C4-2B (cell line): ENCODE measurements around the gene SMARCB1.

Experiments used
- ZFX ChIP-seq: fragments of 450-650 bp; IDR thresholded peaks from 2 replicates; pipeline ENCODE4 v1.6.1; 2017
- TF ChIP-seq, protein P1 (sequence below): fragments of 450-650 bp; conservative IDR thresholded peaks from 2 replicates; pipeline ENCODE4 v1.5.1; 2017; ENCODE audit warnings: mild to moderate bottlenecking

DNA sequence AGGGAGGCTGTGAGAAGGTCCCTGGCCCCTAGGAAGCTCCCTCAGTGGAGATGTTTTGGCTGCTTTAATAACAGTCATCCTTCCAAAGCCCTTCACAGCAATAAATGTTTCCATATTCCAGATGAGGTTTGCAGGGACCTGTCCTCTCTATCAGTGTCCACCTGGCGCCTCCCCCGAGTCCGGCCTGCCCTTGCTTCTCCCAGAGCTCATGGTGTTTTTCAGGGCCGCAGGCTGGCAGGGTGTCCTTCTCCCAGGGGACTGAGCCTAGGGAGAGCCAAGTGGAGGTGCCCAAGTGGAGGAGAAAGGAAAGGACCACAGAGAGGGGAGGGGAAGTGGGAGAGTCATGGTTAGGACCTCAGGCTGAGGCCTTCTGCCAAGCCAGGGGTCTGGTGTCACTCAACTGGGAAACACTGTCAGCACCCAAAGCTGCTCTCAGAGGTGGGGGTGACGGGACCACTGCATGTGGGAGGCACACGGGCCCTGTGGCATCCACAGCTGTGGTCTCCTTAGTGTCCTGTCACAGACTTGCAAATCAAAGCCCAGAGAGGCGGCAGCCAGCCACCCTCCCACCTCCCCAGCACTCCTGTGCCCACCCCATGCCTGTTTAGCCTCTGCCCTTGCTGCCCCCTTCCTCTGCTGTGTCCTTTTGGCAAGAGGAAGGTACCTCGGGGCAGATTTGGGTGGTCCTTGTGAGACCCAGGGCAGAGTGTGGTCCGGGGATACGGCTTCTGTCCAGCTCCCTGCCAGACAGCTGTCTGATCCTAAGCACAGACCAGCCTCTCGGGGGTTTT, 45.7 kb downstream of the SMARCB1 start:
- TF ChIP-seq, protein P1, sequence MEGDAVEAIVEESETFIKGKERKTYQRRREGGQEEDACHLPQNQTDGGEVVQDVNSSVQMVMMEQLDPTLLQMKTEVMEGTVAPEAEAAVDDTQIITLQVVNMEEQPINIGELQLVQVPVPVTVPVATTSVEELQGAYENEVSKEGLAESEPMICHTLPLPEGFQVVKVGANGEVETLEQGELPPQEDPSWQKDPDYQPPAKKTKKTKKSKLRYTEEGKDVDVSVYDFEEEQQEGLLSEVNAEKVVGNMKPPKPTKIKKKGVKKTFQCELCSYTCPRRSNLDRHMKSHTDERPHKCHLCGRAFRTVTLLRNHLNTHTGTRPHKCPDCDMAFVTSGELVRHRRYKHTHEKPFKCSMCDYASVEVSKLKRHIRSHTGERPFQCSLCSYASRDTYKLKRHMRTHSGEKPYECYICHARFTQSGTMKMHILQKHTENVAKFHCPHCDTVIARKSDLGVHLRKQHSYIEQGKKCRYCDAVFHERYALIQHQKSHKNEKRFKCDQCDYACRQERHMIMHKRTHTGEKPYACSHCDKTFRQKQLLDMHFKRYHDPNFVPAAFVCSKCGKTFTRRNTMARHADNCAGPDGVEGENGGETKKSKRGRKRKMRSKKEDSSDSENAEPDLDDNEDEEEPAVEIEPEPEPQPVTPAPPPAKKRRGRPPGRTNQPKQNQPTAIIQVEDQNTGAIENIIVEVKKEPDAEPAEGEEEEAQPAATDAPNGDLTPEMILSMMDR: no peak
- no peak for TF ChIP-seq ZFX
